ENCODE data around the gene KRTAP27-1.

KRTAP27-1 gene

GRCh38 chr21:30305136-30305535, 32.4 kb downstream of the KRTAP27-1 start:
- FAIRE-seq (no peak), DNase-seq (ENCODE audit: insufficient read length, low spot score) (no peak)

- FAIRE-seq (no peak), DNase-seq (ENCODE audit: insufficient read length, low spot score) (no peak)
These were observed 48.3 kb downstream of the KRTAP27-1 start, which contains the start of gene KRTAP25-1 for GRCh38 chr21:30289215-30289614. Gene KRTAP25-1 (minus strand): TSS chr21:30289514. CDS start chr21:30289490, 24 bp downstream.
